ENCODE results near the gene PHRF1.

Gene PHRF1

DNA sequence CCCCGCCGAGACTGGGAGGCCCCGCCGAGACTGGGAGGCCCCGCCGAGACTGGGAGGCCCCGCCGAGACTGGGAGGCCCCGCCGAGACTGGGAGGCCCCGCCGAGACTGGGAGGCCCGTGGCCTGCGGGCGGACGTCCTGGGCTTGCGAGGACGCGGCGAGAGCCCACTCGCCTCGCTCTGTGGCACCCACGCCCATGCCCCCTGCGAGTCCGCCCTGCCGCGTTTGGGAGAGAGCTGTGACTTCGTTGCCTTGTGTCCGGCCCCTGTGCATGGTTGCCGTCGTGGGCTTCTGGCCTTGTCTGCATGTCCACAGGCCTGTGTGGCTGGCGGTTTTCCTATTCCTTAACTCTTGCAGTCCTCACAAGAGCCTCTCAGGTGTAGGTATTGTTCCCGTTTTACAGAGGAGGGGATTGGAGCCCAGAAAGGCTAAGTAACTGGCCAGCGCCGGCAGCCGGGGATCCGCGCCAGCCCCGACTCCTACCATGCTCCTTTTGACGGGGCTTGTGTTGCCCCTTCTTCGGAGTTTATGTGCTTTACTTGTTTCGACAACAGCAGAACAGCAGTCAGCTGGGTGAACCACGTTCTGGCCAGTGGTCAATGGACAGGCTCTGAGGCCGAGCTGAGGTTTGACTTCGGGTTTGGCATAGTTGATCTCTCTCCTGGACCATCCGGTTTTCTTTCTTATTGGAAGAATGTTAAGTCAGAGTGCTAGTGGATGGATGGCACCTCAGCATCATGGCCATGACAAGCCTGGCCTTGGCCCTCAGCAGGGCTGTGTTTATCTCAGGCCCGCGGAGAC lies 741 bp downstream of the PHRF1 start:
- no peaks in the 10 kb centered on the region for H3K27me3 Mint-ChIP-seq
- no peaks in the 10 kb centered on the region for H3K9me3 Mint-ChIP-seq
- H3K4me1 Mint-ChIP-seq, result peaks cover 51% of the 10 kb centered on the region
- peak overlapping the region; percentile 25 for H3K27ac Mint-ChIP-seq (ENCODE audit: low read depth)
- ATAC-seq (replicated peaks; ENCODE audit: extremely low read depth, poor library complexity, severe bottlenecking), result no peak
- peak overlapping the region; percentile 78 for H3K4me3 Mint-ChIP-seq
- no peak for DNase-seq (ENCODE audit: low spot score in 2 of 2)
- H3K36me3 Mint-ChIP-seq (ENCODE audit: insufficient read depth), result peaks cover 20% of the 10 kb centered on the region

DNA sequence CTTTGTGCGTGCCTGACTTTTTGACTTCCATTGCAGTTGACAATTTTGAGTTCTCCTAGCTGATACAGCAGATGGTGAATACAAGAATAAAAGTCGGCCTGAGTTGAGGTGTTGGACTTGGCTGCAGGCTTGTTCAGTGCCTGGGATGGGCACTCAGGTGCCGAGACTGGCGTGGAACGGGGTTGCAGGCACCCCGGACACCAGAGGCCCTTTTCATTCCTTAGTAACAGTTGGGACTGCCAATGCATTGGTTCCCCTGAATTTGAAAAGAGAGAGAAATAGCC lies 1.3 kb downstream of the PHRF1 start:
- H3K36me3 Mint-ChIP-seq (ENCODE audit: insufficient read depth), result peaks cover 22% of the 10 kb centered on the region
- no peak for ATAC-seq (replicated peaks; ENCODE audit: extremely low read depth, poor library complexity, severe bottlenecking)
- H3K27me3 Mint-ChIP-seq, result no peaks in the 10 kb centered on the region
- no peaks in the 10 kb centered on the region for H3K9me3 Mint-ChIP-seq
- peaks cover 51% of the 10 kb centered on the region for H3K4me1 Mint-ChIP-seq
- no peak for DNase-seq (ENCODE audit: low spot score in 2 of 2)
- H3K27ac Mint-ChIP-seq (ENCODE audit: low read depth), result peak overlapping the region; percentile 25
- H3K4me3 Mint-ChIP-seq, result peak overlapping the region; percentile 78

DNA sequence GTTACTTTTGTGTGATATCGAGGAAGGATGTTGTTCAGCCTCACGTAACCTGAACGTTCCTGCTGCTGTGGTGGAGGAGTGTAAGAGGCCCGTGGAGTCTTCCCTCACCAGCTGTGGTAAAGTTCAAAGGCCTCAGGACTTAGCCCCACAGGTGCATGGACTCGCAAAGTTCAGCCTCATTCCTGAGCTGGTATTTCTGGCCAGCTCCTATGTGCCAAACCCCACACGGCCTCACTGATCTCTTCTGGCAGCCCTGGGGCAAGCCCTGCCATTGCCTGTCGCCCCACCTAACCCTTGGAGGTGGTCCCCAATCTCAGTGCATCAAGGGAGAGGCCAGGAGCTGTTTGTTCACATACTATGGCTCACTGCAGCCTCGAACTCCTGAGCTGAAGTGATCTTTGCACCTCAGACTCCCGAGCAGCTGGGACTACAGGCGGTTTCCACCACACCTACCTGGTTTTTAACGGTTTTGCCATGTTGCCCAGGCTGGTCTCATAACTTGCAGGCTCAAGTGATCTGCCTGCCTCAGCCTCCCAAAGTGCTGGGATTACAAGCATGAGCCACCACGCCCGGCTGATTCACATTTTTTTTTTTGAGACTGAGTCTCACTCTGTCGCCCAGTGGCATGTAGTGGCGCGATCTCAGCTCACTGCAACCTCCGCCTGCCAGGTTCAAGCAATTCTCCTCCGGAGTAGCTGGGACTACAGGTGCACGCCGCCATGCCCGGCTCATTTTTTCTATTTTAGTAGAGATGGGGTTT lies 2.2 kb downstream of the PHRF1 start:
- no peaks in the 10 kb centered on the region for H3K27me3 Mint-ChIP-seq
- H3K4me1 Mint-ChIP-seq, result peaks cover 51% of the 10 kb centered on the region
- peaks cover 24% of the 10 kb centered on the region for H3K36me3 Mint-ChIP-seq (ENCODE audit: insufficient read depth)
- DNase-seq (ENCODE audit: low spot score in 2 of 2) (no peak), ATAC-seq (replicated peaks; ENCODE audit: extremely low read depth, poor library complexity, severe bottlenecking) (no peak)
- no peaks in the 10 kb centered on the region for H3K9me3 Mint-ChIP-seq
- H3K4me3 Mint-ChIP-seq, result peak overlapping the region; percentile 78
- H3K27ac Mint-ChIP-seq (ENCODE audit: low read depth), result no peak overlapping the region

DNA sequence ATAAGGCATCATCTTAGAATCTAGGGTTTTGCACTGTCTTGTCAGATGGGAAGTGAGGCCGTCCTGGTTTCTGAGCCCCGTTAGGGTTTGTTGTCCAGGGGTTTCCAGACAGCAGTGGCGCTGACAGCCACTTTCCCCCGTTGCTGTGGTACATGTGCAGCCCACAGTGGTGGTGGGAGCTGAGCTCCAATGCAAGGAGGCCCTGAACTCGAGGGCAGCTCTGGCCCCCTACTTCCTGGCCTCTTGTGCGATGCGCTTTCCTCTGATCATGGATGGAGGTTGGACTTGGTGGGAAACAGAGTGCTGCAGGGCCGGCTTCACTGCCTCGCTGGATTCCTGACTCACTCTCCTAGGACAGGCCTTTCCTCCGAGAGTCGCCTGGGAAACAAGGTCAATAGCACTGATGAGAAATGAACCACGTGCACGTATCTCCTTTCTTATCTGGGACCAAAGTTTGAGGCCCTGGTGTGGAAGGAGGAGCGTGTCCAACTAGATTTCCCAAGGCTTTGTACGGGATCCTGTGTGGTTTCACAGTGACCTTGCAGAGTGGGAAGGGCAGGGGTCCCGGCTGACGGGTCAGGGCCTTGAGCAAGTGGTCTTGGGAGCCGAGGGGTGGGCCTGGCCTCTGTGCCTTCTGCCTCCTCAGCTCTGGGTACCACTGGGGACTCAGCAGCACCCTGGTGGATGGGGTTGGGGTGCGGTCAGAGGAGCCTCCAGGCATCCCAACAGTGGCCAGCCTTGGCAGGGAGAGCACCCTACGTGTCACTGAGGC lies 3.7 kb downstream of the PHRF1 start:
- H3K9me3 Mint-ChIP-seq, result no peaks in the 10 kb centered on the region
- ATAC-seq (replicated peaks; ENCODE audit: extremely low read depth, poor library complexity, severe bottlenecking), result no peak
- H3K4me1 Mint-ChIP-seq, result peaks cover 46% of the 10 kb centered on the region
- H3K4me3 Mint-ChIP-seq, result peak overlapping the region; percentile 15
- H3K27me3 Mint-ChIP-seq, result no peaks in the 10 kb centered on the region
- peaks cover 26% of the 10 kb centered on the region for H3K36me3 Mint-ChIP-seq (ENCODE audit: insufficient read depth)
- DNase-seq (ENCODE audit: low spot score in 2 of 2), result no peak
- H3K27ac Mint-ChIP-seq (ENCODE audit: low read depth), result no peak overlapping the region

DNA sequence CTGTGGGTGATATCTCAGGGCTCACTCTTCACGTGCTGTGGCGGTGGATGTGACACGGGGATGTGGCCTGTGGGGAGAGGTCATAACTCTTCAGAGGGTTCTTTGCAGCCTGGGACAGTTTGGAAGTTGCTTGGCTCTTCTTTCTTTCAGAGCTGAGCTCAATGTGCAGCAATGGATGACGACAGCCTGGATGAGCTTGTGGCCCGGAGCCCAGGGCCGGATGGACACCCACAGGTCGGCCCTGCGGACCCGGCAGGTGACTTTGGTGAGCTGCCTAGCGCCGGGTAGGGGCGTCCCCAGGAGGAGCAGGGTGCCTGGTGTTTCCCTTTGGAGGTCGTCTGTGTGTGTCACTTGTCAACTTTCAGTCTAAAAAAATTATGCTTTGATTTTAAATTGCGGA lies 5.1 kb downstream of the PHRF1 start:
- ATAC-seq (replicated peaks; ENCODE audit: extremely low read depth, poor library complexity, severe bottlenecking) (no peak), DNase-seq (ENCODE audit: low spot score in 2 of 2) (no peak)
- H3K27me3 Mint-ChIP-seq, result no peaks in the 10 kb centered on the region
- H3K36me3 Mint-ChIP-seq (ENCODE audit: insufficient read depth), result peaks cover 26% of the 10 kb centered on the region
- H3K4me1 Mint-ChIP-seq, result peaks cover 46% of the 10 kb centered on the region
- H3K4me3 Mint-ChIP-seq, result peak overlapping the region; percentile 50
- no peaks in the 10 kb centered on the region for H3K9me3 Mint-ChIP-seq
- peak overlapping the region; percentile 80 for H3K27ac Mint-ChIP-seq (ENCODE audit: low read depth)

DNA sequence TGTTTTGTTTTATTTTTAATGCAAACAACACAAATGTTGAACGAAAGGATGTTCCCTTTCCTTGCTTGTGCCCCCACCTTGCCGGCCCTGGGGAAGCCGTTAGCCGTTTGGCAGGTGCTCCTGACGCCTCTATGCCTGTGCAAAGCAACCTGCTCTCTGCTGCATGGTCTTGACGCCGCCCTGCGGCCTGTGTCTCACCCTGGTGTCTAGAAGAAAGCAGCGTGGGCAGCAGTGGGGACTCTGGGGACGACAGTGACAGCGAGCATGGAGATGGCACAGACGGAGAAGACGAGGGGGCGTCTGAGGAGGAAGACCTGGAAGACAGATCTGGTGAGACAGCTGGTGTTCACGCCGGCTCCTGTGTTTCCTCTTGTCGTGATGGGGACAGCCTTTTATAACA lies 5.5 kb downstream of the PHRF1 start:
- no peak for DNase-seq (ENCODE audit: low spot score in 2 of 2)
- peaks cover 50% of the 10 kb centered on the region for H3K4me1 Mint-ChIP-seq
- H3K9me3 Mint-ChIP-seq, result no peaks in the 10 kb centered on the region
- H3K36me3 Mint-ChIP-seq (ENCODE audit: insufficient read depth), result peaks cover 27% of the 10 kb centered on the region
- no peaks in the 10 kb centered on the region for H3K27me3 Mint-ChIP-seq
- no peak for ATAC-seq (replicated peaks; ENCODE audit: extremely low read depth, poor library complexity, severe bottlenecking)
- no peak overlapping the region for H3K4me3 Mint-ChIP-seq
- peak overlapping the region; percentile 80 for H3K27ac Mint-ChIP-seq (ENCODE audit: low read depth)

DNA sequence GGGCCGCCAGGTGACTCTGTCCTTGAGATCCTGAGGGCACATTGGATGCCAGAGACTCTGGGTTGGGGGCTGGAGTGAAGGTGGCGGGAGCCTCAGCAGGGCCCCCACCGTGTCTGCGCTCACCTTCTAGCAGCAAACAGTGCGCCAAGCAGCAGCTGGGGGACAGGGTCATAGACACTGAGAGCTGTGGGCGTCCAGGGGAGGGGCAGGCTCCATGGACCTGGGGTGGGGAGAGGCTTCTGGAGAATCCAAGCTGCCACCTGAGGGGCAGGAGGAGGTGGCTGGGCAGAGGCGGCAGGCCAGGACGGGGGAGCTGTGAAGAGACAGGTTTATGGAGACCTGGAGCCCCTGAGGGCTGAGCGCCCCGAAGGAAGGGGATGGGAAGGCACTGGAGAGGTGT lies 8.0 kb downstream of the PHRF1 start:
- ATAC-seq (replicated peaks; ENCODE audit: extremely low read depth, poor library complexity, severe bottlenecking), result no peak
- DNase-seq (ENCODE audit: low spot score in 2 of 2), result no peak
- Mint-ChIP-seq H3K4me1 (peaks cover 48% of the 10 kb centered on the region), H3K27me3 (no peaks in the 10 kb centered on the region), H3K9me3 (no peaks in the 10 kb centered on the region), H3K4me3 (no peak overlapping the region), H3K36me3 (ENCODE audit: insufficient read depth) (peaks cover 41% of the 10 kb centered on the region), H3K27ac (ENCODE audit: low read depth) (peak overlapping the region; percentile 88)

DNA sequence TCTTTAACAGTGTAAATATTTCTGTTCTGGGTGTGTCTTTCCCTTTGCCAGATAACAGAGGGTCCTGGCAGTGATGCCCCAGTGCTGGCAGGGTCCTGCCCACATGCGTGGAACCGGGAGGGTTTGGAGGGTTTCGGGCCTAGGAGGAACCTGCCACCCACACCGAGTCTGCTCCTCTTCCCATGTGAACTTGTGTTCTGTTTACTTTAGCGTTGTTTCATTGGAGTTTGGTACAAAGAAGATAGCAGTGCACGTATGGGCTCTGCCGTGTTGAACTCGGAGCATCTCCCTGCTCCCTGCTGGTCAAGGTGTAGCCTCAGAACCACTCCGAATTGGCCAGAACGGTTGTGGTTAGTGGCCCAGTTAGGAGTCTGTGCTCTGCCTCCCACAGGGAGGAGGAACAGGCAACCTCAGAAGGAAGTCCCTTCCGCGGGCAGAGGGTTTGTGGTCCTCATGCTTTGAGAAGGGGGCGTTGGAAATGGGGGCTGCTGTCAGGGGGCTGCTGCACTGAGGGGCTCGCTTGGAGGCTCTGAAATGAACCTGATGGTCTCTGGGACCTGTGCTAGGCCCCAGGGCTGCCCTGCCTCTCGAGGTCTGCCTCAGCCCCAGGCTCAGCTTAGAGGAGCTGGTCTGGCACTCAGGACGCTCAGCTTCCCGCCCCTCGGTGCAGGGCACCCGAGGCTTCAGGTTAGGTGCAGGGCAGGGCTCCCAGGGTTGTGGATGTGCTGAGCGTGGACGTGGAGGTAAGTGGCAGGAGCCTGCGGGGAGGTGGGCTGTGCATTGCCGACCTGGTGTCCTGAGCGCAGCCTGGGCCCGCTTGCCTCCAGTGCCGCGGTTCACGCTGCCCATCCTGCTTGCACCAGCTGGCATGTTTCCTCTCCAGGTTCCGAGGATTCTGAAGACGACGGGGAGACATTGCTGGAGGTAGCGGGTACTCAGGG lies 10.4 kb downstream of the PHRF1 start:
- Mint-ChIP-seq H3K9me3 (no peaks in the 10 kb centered on the region), H3K36me3 (ENCODE audit: insufficient read depth) (peaks cover 50% of the 10 kb centered on the region), H3K27ac (ENCODE audit: low read depth) (peak overlapping the region; percentile 97), H3K27me3 (no peaks in the 10 kb centered on the region), H3K4me3 (no peak overlapping the region), H3K4me1 (peaks cover 31% of the 10 kb centered on the region)
- DNase-seq (ENCODE audit: low spot score in 2 of 2), result no peak
- no peak for ATAC-seq (replicated peaks; ENCODE audit: extremely low read depth, poor library complexity, severe bottlenecking)

DNA sequence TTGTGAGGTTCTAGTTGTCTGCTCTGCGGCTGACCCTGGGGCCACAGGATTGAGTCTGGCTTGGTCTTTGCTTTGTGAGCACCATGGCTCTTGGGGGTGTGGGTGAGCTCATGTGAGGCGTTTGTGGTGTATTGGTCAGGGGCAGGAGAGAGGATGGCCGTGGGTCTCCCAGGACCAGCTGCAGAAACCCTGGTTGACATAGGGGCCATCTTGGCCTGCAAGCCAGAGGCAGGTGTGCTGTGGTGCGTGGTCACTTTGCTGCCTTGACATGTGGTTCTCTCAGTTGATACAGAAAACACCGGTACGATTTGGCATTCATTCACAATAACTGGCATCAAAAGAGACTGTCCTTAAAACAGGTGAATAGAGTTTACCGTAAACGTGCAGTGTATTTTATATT lies 11.3 kb downstream of the PHRF1 start:
- peaks cover 28% of the 10 kb centered on the region for H3K4me1 Mint-ChIP-seq
- DNase-seq (ENCODE audit: low spot score in 2 of 2), result no peak
- peaks cover 51% of the 10 kb centered on the region for H3K36me3 Mint-ChIP-seq (ENCODE audit: insufficient read depth)
- H3K27ac Mint-ChIP-seq (ENCODE audit: low read depth), result peak overlapping the region; percentile 97
- no peak for ATAC-seq (replicated peaks; ENCODE audit: extremely low read depth, poor library complexity, severe bottlenecking)
- no peaks in the 10 kb centered on the region for H3K27me3 Mint-ChIP-seq
- H3K9me3 Mint-ChIP-seq, result no peaks in the 10 kb centered on the region
- peak overlapping the region; percentile 45 for H3K4me3 Mint-ChIP-seq

DNA sequence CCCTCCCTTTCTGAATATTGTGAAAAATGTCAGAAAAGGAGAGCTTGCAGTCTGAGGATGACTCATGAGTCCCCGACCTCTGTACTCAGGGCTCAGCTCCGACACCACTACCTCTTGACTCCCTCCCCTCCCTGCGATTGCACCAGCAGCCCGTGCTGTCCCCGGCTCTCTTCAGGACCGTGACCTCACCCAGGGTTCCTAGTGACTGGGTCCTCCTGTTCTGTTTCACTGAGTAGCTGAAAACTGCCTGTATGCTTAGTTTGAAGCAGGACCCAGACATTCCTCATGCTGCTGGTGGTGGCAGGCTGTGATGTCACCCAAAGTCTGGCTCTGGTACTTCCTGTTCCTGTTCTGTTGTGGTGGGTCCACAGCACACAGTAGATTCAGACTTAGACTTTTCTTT lies 11.7 kb downstream of the PHRF1 start:
- Mint-ChIP-seq H3K9me3 (no peaks in the 10 kb centered on the region), H3K4me1 (peaks cover 28% of the 10 kb centered on the region), H3K27me3 (no peaks in the 10 kb centered on the region), H3K27ac (ENCODE audit: low read depth) (peak overlapping the region; percentile 97), H3K36me3 (ENCODE audit: insufficient read depth) (peaks cover 54% of the 10 kb centered on the region), H3K4me3 (peak overlapping the region; percentile 45)
- DNase-seq (ENCODE audit: low spot score in 2 of 2), result peak; percentile 34 to 59
- ATAC-seq (replicated peaks; ENCODE audit: extremely low read depth, poor library complexity, severe bottlenecking), result peak; percentile 98

DNA sequence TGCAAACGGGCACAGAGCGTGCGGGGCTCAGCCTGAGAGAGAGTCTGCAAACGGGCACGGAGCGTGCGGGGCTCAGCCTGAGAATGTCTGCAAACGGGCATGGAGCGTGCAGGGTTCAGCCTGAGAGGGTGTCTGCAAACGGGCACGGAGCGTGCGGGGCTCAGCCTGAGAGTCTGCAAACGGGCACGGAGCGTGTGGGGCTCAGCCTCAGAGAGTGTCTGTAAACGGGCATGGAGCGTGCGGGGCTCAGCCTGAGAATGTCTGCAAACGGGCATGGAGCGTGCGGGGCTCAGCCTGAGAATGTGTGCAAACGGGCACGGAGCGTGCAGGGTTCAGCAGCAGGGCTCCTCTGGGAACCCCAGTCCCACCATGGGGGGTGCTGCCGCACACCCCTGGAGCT lies 13.5 kb downstream of the PHRF1 start:
- DNase-seq (ENCODE audit: low spot score in 2 of 2), result no peak
- H3K27ac Mint-ChIP-seq (ENCODE audit: low read depth), result peak overlapping the region; percentile 97
- peaks cover 62% of the 10 kb centered on the region for H3K36me3 Mint-ChIP-seq (ENCODE audit: insufficient read depth)

DNA sequence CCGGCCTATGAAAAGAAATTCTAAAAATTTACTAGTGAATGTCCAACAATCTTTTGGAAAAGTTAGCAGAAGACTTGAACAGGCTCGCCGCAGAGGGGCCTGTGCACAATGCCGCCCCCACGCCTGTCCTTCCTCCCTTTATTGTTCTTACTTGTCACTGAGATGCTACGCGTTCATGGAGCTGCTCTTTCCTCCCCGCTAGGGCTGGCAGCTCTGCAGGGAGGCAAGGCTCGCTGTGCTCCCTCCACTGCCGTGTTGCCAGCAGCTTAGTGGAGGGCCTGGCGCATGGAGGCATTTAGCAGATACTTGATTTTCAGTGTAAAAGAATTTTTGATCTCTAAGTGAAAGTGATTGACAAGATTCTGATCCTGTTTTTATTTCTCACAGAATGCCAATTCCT lies 14.7 kb downstream of the PHRF1 start:
- Mint-ChIP-seq H3K27ac (ENCODE audit: low read depth) (no peak overlapping the region), H3K36me3 (ENCODE audit: insufficient read depth) (peaks cover 65% of the 10 kb centered on the region), H3K9me3 (no peaks in the 10 kb centered on the region), H3K4me1 (peaks cover 28% of the 10 kb centered on the region), H3K27me3 (no peaks in the 10 kb centered on the region), H3K4me3 (no peak overlapping the region)
- DNase-seq (ENCODE audit: low spot score in 2 of 2), result no peak
- ATAC-seq (replicated peaks; ENCODE audit: extremely low read depth, poor library complexity, severe bottlenecking), result no peak

More for the DNA sequence above, 13.5 kb downstream of the PHRF1 start:
- Mint-ChIP-seq H3K4me3 (no peak overlapping the region), H3K4me1 (peaks cover 28% of the 10 kb centered on the region), H3K27me3 (no peaks in the 10 kb centered on the region), H3K9me3 (no peaks in the 10 kb centered on the region)
- ATAC-seq (replicated peaks; ENCODE audit: extremely low read depth, poor library complexity, severe bottlenecking), result no peak

Measured in central memory CD8-positive, alpha-beta T cell (primary cell).